ENCODE results near the gene VSTM2L.

Gene VSTM2L

DNA sequence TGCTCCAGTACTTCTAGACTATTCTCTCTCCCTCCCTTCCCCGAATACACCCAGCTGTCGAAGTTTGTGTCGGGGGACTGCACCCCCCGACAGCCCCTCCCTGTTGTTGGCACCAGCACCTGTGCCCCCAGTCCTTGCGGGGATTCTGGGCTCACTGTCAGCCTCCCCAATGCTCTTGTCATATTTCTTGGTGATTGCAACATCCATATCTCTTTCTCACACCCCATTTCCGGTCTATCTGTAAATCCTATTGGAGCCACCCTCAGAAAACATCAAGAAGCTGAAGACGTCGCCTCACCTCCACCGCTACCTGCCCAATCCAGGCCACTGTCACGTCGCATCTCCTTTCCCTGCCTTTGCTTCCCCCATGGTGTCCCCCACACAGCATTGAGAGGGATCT is 32.6 kb upstream of the VSTM2L start:
- H3K27ac ChIP-seq (ENCODE audit: low read depth, low read length): no peak overlapping the region
- H3K36me3 ChIP-seq (ENCODE audit: control insufficient read depth, insufficient read depth, low read length): peaks cover 3% of the 10 kb centered on the region
- peaks cover 29% of the 10 kb centered on the region for H3K4me1 ChIP-seq (ENCODE audit: control insufficient read depth, insufficient read depth, low read length)
- no peaks in the 10 kb centered on the region for H3K27me3 ChIP-seq (ENCODE audit: control insufficient read depth, insufficient read depth, low read length)
- no peak overlapping the region for H3K9ac ChIP-seq (ENCODE audit: low read length)
- no peak overlapping the region for H3K4me3 ChIP-seq (ENCODE audit: low read length)

- Histone ChIP-seq H3K4me1 (ENCODE audit: control insufficient read depth, insufficient read depth, low read length) (peaks cover 20% of the 10 kb centered on the region), H3K9ac (ENCODE audit: low read length) (no peak overlapping the region), H3K4me3 (ENCODE audit: low read length) (no peak overlapping the region), H3K27me3 (ENCODE audit: control insufficient read depth, insufficient read depth, low read length) (no peaks in the 10 kb centered on the region), H3K36me3 (ENCODE audit: control insufficient read depth, insufficient read depth, low read length) (peaks cover 3% of the 10 kb centered on the region), H3K27ac (ENCODE audit: low read depth, low read length) (no peak overlapping the region)
Measured at GRCh38 chr20:37871751-37872150, 31.2 kb upstream of the VSTM2L start.

DNA sequence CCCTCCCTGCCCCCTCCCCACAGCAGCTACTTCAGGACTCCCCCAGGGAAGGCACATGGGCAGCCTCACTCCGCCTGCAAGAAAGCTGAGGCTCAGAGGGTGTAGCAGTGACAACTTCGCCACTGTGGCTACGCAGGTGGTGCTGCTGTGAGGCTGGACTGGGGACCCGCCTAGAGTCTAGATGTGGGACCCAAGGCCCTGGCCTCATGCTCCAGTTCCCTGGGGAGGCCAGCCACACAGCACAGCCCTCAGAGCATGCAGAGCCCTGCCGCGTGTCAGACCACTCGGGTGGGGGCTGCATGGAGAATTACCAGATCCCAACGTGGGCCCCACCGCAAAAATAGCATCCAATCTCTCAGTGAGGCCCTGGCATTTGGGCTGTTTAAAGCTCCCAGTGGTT is 30.8 kb upstream of the VSTM2L start:
- Histone ChIP-seq H3K9ac (ENCODE audit: low read length) (no peak overlapping the region), H3K27me3 (ENCODE audit: control insufficient read depth, insufficient read depth, low read length) (no peaks in the 10 kb centered on the region), H3K27ac (ENCODE audit: low read depth, low read length) (no peak overlapping the region), H3K4me3 (ENCODE audit: low read length) (no peak overlapping the region), H3K4me1 (ENCODE audit: control insufficient read depth, insufficient read depth, low read length) (peaks cover 17% of the 10 kb centered on the region), H3K36me3 (ENCODE audit: control insufficient read depth, insufficient read depth, low read length) (peaks cover 3% of the 10 kb centered on the region)

DNA sequence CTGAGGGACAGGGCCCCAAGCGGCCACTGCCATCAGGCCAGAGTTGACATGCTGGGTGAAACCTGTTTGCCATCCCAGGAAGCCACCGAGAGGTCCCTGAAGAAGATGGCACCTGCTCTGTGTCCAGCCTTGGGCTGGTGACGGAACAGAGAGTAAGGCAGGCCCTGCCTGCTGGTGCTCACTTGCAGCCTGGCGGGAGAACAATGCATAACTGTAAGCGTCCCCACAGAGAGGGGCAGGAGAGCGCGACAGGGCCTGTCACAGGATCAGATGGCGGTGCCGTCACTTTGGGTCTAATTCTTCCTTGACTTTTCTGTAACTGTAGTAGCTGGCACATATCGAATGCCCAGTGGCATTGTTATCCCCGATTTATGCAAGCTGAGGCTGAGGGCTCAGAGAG is 29.0 kb upstream of the VSTM2L start:
- Histone ChIP-seq H3K4me3 (ENCODE audit: low read length) (no peak overlapping the region), H3K4me1 (ENCODE audit: control insufficient read depth, insufficient read depth, low read length) (peaks cover 7% of the 10 kb centered on the region), H3K27ac (ENCODE audit: low read depth, low read length) (no peak overlapping the region), H3K9ac (ENCODE audit: low read length) (no peak overlapping the region), H3K27me3 (ENCODE audit: control insufficient read depth, insufficient read depth, low read length) (no peaks in the 10 kb centered on the region), H3K36me3 (ENCODE audit: control insufficient read depth, insufficient read depth, low read length) (no peaks in the 10 kb centered on the region)

DNA sequence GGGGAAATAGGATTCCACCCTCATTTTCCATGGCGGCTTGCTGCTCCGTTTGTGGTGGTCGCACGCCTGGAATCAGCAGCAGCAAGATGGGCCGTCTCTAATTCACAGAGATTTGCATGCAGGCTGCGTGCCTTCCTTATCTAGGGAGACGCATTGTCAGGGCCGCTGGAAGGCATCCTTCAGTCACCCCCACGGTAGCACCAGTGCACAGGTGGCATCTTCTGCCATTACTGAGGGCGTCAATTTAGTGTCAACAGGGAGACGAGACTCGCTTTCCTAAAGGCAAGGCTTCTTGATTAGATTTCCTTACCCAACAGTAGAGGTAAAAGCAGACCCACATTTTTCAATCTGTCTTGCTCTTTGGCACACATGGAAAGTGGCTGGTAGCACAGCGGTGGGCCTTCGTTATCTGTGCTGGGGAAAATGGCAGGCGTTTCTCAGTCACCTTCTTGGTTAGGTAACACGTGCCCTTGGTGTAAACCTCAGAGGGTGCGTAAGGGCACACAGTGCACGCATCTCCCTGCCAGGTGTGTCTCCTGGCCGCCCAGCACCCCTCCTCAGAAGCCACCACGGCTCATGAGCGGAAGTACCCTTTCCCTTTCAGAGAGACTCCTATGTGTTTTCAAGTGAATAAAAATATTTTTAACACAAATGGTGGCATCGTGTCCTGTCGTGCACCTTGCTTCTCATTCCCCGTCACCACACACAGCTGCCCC is 27.3 kb upstream of the VSTM2L start:
- Histone ChIP-seq H3K4me1 (ENCODE audit: control insufficient read depth, insufficient read depth, low read length) (no peaks in the 10 kb centered on the region), H3K4me3 (ENCODE audit: low read length) (no peak overlapping the region), H3K27me3 (ENCODE audit: control insufficient read depth, insufficient read depth, low read length) (no peaks in the 10 kb centered on the region), H3K36me3 (ENCODE audit: control insufficient read depth, insufficient read depth, low read length) (no peaks in the 10 kb centered on the region), H3K9ac (ENCODE audit: low read length) (no peak overlapping the region), H3K27ac (ENCODE audit: low read depth, low read length) (no peak overlapping the region)

DNA sequence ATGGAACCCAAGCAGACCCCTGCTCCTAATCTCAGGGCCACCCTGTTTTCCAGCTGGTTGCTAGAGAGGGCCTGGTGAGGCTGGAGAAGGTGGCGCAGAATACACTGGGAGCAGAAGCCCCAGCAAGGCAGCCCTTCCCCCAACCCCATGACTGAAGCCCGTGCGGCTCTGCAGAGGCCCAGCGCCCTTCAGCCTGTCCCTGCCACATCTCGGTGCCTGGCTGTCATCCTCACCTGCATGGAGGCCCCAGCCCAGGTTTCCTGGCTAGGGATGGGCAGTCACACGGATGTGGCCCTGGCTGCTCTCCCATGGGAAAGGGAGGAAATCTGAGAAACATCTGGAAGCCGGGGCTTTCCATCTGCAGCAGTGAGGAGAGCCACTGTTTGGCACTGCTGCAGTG is 26.1 kb upstream of the VSTM2L start:
- Histone ChIP-seq H3K36me3 (ENCODE audit: control insufficient read depth, insufficient read depth, low read length) (no peaks in the 10 kb centered on the region), H3K4me1 (ENCODE audit: control insufficient read depth, insufficient read depth, low read length) (no peaks in the 10 kb centered on the region), H3K9ac (ENCODE audit: low read length) (no peak overlapping the region), H3K4me3 (ENCODE audit: low read length) (no peak overlapping the region), H3K27me3 (ENCODE audit: control insufficient read depth, insufficient read depth, low read length) (no peaks in the 10 kb centered on the region), H3K27ac (ENCODE audit: low read depth, low read length) (no peak overlapping the region)

DNA sequence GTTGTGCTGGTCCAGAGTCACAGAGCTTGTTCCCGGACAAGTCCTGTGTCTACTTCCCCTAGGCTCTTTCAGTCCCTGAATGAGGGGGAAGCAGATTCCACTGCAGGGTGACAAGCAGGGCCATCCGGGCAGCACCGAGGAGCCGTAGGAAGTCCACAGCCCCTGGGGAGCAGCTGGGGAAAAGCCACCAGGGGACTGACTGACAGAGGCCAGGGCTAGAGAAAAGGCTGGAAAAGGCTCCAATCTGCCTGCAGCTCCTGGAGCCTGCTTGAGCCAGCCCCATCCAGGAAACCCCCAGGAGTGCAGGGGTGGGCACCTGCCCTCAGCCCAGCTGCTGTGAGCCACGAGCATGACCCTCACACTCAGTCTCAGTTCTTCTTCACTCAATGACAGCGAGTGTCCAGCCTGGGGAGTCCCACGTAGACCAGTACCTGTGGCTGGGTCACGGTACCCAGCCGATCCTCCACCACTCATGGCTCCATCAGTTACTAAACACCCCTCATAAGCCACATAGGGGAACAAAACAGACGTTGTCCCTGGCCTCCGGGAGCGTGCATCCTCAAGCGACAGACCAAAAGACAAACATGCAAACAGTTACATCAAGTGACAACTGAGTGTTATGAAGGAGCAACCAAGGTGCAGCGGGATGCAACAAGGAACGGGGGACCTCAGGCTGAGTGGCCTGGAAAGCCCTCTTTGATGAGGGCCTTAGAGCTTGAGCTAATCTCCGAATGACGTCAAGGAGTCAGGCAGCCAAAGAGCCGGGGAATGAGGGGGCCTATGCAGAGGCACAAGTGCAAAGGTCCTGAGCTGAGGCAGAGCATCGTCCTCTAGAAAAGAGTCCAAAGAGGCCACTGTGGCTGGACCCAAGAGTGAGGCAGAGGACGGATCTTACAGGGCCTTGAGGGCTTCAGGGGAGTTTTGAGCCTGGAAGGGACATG is 24.8 kb upstream of the VSTM2L start:
- H3K9ac ChIP-seq (ENCODE audit: low read length): no peak overlapping the region
- no peak overlapping the region for H3K27ac ChIP-seq (ENCODE audit: low read depth, low read length)
- H3K4me1 ChIP-seq (ENCODE audit: control insufficient read depth, insufficient read depth, low read length): no peaks in the 10 kb centered on the region
- H3K4me3 ChIP-seq (ENCODE audit: low read length): no peak overlapping the region
- H3K36me3 ChIP-seq (ENCODE audit: control insufficient read depth, insufficient read depth, low read length): no peaks in the 10 kb centered on the region
- H3K27me3 ChIP-seq (ENCODE audit: control insufficient read depth, insufficient read depth, low read length): no peaks in the 10 kb centered on the region

DNA sequence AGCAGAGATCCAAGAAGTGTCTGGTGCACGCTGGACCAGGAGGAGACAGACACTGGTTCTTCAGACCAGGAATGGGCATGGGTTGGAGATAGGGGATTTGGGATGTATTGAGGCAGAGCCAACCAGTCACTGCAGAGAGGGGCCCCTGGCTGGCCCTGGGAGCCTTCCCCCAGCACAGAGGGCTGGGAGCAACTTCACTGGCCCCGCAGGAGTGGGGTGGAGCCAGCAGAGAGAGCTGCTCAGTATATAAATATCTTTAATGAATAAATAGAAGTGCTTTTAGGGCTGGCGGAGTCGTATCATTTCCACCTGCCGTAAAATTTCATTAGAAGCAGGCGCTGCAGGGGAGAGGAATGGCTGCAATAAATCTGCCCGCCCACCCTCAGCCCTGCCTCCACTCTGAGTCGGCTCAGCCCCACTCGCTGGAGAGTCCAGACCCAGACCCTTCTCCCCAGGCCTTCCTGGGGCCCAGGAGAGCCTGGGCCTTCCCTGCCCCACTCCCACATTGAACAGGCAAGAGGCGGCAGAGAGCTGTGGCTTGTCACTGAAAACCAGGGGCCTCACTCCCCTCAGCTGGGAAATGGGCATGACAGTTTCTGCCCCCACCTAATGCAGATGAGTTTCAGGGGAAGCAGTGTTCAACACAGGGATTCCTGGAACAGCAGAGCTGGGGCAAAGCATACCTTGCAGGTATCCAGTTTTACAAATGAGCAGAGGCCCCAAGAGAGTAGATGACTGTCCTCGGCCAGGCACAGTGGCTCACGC is 23.9 kb upstream of the VSTM2L start:
- Histone ChIP-seq H3K4me3 (ENCODE audit: low read length) (no peak overlapping the region), H3K36me3 (ENCODE audit: control insufficient read depth, insufficient read depth, low read length) (no peaks in the 10 kb centered on the region), H3K9ac (ENCODE audit: low read length) (no peak overlapping the region), H3K27ac (ENCODE audit: low read depth, low read length) (no peak overlapping the region), H3K27me3 (ENCODE audit: control insufficient read depth, insufficient read depth, low read length) (no peaks in the 10 kb centered on the region), H3K4me1 (ENCODE audit: control insufficient read depth, insufficient read depth, low read length) (no peaks in the 10 kb centered on the region)

DNA sequence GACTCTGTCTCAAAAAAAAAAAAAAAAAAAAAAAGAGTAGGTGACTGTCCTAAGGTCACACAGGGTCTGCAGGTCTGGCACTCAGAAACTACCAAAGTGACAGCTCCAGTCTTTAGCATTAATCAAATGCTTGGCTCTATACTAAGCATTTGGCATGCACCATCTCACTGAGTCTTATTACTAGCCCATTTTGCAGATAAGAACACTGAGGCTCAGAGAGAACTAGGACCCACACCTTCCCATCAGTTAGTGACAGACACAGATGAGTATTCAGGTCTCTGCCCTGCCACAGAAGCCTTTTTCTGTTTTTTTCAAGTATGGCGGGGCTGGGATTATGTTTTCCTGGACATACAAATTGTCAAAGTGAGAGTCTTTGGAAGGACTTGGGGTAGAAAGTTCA is 23.1 kb upstream of the VSTM2L start:
- Histone ChIP-seq H3K36me3 (ENCODE audit: control insufficient read depth, insufficient read depth, low read length) (no peaks in the 10 kb centered on the region), H3K4me1 (ENCODE audit: control insufficient read depth, insufficient read depth, low read length) (no peaks in the 10 kb centered on the region), H3K9ac (ENCODE audit: low read length) (no peak overlapping the region), H3K27ac (ENCODE audit: low read depth, low read length) (no peak overlapping the region), H3K27me3 (ENCODE audit: control insufficient read depth, insufficient read depth, low read length) (no peaks in the 10 kb centered on the region), H3K4me3 (ENCODE audit: low read length) (no peak overlapping the region)

DNA sequence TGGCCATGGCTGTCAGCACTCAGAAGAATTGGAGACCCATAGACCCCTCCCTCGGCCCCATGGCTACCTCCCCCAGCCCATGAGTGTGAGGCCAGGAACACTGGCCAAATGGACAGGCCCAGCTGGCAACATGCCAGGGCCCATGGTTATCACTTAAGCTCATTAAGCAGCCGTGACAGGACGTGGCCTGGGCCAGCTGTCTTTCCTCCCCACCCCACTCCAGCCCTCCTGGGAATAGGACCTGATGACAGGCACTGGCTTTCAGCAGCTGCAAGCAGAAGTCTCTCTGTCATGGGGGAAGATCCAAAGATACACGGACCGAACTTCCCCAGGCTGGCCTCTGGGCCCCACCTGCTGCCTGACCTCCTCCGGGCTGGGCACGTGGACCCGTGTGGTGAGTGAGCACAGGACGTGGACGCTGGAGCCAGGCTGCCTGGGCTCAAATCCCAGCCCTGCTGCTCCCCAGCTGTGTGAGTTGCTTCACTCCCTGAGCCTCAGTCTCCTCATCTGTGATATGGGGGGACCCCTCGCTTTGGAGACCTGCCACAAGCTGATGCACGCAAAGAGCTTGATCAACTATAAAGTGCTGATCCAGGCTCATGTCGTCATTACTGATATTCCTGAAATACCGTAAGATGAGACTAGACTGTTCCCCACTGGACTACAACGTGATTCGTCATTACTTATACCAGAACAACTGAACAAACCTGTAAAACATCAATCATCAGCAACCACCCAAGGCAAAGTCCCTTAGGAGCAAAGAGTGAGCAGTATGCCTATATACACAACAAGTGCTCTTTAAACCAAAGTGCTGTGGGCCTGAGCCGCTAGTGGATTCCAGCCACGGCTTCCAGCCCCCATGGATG is 22.0 kb upstream of the VSTM2L start:
- Histone ChIP-seq H3K27me3 (ENCODE audit: control insufficient read depth, insufficient read depth, low read length) (no peaks in the 10 kb centered on the region), H3K36me3 (ENCODE audit: control insufficient read depth, insufficient read depth, low read length) (no peaks in the 10 kb centered on the region), H3K9ac (ENCODE audit: low read length) (no peak overlapping the region), H3K4me1 (ENCODE audit: control insufficient read depth, insufficient read depth, low read length) (no peaks in the 10 kb centered on the region), H3K4me3 (ENCODE audit: low read length) (no peak overlapping the region), H3K27ac (ENCODE audit: low read depth, low read length) (no peak overlapping the region)

- H3K9ac ChIP-seq (ENCODE audit: low read length): no peak overlapping the region
- no peak overlapping the region for H3K27ac ChIP-seq (ENCODE audit: low read depth, low read length)
- H3K36me3 ChIP-seq (ENCODE audit: control insufficient read depth, insufficient read depth, low read length): no peaks in the 10 kb centered on the region
- H3K27me3 ChIP-seq (ENCODE audit: control insufficient read depth, insufficient read depth, low read length): no peaks in the 10 kb centered on the region
- no peaks in the 10 kb centered on the region for H3K4me1 ChIP-seq (ENCODE audit: control insufficient read depth, insufficient read depth, low read length)
- H3K4me3 ChIP-seq (ENCODE audit: low read length): no peak overlapping the region
Measured at GRCh38 chr20:37881601-37882343, 21.2 kb upstream of the VSTM2L start.
